Cerebellar cortex (tissue), 1 donor: Measurements from ENCODE around the gene TBXA2R.

ENCODE experiments used
- DNase-seq: peaks from one replicate; pipeline ENCODE4 v3.0.0-alpha.2; 2015; ENCODE audit warnings: low spot score

Gene TBXA2R

DNA sequence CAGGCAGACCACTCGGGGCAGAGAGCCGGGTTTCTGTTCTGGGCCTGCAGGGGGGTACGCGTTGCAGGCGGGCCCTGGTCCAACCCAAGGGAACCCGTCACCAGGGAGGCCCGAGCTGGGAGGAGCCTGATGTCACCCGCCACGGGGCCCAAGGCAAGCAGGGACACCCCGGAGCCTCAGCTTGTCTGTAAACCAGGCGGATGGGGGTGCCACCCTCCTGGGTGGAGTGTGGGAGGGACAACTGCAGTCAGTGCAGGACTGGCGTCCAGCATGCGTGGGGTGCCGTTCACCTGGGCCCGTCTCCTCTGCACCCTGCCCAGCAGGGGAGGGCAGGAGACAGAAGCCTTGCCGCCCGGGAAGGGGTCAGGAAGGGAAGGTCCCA is 12.9 kb upstream of the TBXA2R start:
- DNase-seq: no peak

DNA sequence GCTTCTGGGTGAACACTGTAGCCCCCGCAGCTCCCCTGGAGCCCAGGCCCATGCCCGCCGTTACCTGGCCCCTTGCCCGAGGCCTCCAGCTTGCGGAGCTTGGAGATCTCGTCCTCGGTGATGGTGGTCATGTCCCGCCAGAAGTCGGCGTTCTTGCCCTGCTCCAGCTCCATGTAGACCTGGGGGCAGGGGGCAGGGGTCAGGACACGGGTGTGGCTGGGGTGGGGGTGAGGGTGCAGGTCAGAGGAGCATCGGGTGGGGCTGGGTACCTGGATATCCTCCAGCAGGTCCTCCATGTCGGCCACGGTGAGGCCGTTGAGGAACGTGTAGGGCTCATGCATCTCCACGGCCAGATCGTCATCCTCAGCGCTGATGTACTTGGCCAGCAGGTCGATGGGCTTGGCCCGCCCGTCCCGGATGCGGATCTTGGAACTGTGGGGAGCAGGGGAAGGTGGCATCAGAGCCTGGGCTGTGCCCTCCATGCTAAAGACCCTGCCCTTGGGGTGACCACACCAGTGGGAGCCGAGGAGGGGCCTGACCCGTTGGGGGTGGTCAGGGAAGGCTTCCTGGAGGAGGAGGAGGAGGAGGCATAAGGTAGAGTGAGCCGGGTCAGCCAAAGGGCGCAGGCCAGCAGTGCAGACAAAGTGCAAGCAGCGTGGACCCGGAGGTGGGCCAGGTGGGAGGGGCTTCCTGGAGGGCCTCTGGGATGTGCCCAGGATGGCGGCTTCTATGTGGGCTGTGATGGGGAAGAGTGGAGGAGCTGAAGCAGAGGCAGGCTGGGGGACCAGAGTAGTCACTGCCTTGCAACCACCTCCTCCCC is 12.3 kb upstream of the TBXA2R start:
- DNase-seq: no peak

DNA sequence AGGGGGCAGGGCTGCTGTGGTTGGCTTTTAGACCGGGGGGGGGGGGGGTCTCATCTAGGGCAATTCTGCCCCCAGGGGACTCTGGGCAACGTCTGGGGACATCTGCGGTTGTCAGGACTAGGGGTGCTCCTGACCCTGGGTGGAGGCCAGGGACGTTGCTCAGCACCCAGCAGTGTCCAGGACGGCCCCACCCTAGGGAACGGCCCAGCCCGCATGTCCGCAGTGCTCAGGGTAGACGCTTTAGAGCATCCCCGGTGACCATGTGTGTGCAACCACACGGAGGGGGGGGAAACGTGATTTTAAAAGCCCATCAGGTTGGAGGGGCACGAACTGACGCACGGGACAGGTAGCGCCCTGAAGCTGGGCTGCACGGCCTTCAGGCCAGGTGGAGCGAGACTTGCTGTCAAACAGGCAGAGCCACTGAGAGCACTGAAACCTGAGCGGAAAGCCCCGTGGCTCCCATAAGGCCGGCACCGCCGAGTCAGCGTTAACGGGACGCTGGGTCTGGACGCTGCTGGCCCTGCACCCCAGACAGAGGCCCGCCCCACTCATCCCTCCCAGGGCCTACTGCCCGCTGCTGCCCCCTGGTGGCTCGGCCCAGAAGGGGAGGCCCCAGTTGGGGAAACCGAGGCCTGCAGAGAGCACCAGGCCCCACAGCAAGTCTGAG is 11.6 kb upstream of the TBXA2R start:
- peak; percentile 28 for DNase-seq

DNA sequence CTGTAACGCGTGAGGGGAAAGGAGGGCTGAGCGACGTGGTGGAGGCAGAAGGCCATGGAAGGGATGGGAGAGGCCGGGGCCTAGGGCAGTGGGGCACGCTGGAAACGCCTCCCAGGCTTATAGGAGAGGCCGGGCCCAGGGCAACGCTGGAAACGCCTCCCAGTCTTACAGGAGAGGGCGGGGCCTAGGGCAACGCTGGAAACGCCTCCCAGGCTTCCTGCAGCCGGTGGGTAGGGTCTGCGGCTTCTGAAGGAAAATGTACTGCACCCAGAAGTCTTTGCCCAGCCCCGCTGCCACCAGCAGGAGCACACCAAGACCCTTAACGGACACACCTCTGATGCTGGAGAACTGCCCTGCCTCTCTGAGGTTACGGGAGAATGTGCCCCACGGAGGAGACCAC is 10.8 kb upstream of the TBXA2R start:
- DNase-seq: peak; percentile 52

DNA sequence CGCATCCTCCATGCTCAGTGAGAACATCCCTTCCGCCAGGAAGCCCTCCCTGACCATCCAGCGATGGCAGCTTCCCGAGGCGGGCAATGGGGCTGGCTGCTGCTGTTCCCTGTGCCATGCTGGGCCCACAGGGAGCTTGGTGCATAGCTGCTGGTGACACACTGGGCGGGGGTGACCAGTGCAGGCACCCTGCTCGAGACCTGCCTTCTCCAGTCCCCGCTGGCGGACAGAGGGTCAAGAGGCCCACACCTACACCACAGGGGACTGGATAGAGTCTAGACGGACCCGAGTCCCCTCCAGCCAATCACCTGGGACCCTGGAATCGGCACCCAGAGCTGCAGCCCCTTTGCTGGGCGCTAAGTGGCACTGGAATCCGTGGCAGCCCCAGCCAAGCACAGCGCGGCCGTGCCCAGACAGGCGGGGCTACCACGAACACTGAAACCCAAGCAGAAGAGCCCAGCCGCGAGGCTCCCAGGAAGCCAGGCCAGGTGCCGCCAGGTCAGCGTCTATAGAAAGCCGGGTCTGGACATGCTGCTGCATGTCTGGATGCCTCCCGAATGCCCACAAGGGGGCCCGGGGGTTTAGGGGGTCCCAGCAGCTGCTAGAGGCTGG is 9.0 kb upstream of the TBXA2R start:
- DNase-seq: no peak

DNA sequence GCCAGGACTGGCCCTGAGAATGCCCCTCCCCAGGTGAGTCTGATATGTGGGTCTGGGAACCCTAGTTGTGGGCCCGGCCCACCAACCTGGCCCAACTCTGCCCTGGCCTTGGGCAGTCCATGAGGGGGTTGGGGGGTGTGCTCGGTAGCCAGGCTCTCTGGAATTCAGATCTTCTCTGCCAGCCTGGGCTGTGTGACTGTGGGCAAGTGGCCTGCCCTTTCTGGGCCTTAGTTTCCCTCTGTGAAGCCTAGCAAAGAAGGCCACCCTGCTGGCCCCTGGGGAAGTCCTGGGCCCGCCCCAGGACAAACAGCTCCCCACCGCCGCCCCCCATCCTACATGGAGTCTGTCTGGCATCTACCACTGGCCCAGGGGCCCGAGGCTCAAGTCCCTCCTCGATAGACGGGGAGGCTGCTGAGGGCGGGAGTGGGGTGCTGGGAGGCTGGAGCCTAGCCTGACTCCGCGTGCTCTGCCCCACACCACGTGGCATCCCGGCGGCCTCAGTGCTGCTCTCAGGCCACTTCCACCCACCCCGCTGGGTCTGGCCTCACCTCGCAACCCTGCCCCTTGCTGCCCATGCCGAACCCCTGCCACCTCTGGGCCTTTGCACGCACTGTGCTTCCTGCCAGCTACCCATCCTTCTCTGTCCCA is 8.3 kb upstream of the TBXA2R start:
- DNase-seq: no peak

DNA sequence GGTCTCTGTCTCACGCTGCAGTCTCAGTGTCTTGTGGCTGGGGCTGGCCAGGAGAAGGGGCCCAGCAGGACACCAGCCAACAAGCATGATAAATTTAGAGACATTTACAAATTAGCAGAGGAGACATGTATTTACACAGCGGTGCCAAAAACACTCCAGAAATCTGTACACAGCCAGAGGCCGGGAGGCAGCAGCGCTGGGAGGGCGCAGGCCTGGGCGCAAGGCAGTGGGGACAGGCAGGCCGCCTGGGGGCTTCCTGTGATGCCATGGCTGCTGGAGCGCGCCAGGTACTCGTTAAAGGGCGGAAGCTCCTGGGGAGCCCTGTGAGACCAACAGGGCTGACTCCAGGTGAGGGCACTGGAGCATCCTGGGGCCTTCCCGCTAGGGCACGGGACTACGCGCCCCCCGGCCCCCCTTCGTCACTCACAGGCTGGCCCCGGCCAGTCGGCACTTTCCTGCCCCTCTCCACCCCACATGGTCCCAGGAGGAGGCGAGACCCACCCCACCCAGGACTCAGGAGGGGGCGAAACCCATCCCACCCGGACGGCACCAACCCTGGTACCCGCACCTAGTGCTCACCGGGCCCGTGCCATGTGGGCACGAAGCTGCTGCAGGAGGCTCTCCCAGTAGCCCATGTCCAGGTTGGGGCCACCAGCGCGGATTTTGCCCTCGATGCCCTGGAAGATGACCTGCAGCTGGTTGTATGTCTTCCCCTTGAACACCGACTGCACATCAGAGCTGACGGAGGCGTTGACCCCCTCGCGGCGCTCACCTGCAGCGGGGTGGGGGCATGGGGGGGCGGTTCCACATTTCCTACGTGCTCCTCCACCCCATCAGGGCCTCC is 7.4 kb upstream of the TBXA2R start:
- DNase-seq: no peak

DNA sequence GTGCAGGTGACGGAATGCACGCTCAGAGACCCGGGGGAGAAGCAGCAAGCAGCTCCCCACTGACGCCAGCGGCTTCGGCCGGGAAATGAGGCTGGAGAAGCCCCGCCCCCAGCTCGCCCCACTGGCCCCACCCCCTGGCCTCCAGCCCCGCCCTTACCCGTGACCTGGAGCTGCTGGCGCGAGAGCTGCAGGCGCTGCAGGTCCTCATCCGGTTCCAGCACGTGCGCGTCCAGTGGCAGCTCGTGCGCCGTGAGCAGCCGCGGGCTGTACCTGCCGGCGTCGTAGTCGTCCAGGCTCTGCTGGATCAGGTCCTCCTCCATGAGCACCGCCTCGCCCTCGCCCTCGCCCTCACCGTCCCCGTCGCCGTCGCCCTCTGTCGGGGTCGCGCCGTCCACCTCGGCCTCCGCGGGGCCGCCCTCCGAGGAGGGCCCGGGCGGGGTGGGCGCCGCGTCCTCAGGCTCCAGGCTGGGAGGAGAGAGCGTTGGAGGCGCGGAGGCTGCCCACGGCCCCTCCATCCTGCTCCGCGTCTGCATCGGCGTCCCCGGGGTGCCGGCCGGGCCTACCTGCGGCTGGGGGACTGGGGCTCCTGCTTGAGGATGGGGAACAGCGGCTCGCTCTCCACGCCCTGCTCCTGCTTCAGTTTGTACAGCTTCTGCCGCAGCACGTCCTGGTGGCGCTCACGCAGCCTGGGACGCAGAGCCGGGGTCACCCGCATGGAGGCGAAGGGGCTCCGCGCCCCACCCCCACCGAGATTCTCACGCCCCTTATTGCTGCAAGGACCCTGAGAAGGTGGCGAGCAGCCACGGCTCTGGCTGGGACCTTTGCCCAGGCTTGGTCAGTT is 6.4 kb upstream of the TBXA2R start:
- DNase-seq: no peak

DNA sequence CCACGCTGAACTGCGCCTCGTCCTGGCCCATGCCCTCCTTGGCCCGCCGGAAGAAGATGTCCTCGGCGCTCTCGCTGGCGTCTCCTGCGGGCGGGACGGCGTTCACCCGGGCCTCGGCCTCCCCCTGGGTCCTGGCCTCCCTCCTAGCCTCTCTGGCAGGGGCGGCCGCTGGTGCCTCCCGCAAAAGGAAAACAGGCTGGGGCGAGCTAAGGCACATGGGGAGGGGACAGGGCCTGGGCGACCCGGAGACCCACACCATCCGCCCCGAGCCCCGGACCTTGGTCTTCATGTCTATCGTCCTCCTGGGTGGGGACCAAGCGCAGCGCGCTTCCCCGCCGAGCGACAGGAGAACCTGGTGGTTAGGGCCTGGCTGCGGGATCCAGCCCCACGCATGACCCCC is 5.7 kb upstream of the TBXA2R start:
- DNase-seq: no peak

DNA sequence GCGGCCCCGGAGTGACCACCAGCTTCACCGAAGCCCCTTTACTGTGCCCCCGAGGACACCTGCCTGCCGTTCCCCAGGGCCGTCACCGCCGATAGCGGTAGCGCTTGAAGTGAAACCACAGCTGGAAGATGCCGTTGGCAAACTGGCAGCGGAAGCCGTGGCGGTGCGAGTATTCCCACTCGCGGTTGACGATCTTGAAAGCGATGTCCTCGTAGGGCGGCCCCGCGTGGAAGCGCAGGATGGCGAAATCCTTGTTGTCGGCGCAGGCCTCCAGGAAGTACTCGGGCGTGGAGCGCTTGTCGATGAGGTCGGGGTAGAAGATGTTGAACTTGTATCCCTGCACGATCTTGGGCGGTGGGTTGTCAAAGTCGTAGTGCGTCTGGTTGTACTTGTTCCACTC is 5.2 kb upstream of the TBXA2R start:
- DNase-seq: no peak

DNA sequence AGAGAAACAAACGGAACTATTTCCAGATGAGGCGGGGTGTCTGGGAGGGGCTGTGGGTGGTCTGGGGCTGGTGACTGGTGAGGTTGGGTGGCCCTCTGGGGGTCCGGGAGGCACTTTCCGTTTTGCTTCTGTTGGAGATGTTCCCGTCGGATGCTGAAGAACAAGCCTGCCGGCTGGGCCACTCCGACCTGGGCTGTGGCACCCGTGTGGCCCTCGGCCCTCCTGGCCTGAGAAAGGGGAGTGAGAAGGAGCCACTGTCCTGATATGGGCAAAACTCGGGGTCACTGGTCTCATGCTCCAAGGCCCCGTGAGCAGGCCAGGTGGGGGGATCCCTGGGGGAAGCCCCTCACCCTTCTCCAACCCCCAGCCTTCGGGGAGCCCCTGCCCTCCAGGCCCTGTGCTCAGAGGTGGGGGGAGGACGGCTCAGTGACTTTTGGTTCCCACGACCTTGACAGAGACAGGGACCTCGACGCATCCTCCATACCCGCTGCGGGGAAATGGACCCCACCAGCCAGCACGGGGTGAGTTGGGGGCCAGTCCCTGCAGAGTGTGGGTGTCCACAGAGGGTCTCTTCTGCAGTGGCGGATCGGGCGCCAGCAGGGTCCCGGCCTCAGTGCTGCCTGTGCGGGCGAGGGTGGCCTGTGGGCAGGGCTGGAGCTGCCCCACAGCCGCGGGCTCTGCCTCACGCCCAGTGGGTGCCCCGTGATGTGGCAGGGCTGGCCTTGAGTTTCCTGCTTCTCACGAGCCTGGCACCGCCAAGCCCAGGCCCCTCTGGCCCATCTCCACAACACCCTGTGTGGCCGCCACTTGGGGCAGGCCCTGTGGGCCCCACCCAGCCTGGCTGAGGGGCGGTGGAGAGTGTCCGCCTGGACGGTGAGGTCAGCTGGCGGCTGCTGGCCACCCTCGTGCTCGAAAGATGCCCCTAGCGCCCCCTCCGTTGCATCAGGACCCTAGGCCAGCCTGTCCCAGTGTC is 4.4 kb upstream of the TBXA2R start:
- no peak for DNase-seq

DNA sequence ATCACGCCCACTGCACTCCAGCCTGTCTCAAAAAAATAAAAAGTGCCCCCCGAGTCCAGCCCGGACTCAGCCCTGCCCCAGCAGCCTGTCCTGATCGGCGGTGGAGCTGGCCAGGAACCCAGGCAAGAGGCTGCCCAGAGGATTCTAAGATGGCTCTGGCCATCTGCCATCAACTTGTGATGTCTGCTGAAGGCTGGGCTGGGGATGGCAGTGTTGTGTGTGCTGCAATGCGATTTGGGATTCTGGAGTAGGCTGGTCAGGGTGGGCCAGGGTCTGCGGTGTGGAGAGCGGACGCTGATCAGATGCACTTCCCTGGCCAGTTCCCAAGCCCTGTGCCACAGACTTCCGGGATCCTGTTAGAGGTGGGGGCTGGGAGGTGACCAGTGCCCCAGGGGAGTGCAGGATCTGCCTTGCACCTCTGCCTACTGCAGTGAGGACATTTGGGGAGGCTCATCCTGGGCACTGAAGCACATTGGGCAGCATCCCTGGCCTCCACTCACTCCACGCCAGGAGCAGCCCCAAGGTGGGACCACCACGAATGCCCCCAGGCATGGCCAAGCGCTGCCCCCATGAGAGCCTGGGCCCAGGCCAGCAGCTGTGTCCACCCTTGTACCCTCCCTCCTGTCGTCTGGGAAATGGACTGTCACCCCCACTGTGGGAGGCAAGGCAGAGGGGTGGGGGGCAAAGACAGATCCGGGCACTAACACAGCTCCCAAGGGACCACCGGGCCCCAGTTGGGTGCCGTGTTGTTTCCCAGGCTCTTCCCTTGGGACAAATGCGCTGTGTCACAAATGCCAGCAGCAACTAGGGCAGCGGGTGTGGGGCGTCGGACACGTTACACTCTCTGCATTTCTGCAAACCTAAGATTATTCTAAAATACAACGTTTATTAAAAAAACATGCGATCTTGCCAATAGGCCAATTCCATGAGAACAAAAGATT is 3.4 kb upstream of the TBXA2R start:
- DNase-seq: no peak

DNA sequence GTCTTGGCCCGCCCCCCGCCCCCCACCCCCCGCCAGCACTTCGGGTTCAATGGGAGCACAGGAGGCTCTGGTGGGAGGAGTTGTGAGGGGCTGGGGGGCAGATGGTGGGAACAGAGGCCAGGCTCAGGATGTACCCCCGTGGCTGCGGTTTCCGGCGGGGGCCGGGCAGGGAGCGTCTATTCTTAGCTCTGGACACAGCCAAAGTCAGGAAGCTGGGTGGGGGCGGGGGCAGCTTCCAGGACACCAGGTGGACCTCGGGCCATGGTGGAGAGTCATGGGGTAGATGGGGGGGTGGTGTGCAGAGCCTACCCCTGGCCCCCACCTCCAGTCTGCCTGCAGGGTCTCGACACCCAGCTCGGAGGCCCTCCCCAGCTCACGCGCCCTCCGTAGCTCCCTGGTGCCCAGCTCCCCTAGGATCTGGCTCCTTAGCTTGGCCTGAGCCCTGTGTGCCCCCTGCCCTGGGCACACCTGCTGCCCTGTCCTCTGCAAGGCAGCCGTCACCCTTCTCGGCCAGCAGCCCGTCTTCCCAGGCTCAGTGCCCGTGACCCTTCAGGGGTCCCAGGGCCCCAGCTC is 2.2 kb upstream of the TBXA2R start:
- DNase-seq: no peak

DNA sequence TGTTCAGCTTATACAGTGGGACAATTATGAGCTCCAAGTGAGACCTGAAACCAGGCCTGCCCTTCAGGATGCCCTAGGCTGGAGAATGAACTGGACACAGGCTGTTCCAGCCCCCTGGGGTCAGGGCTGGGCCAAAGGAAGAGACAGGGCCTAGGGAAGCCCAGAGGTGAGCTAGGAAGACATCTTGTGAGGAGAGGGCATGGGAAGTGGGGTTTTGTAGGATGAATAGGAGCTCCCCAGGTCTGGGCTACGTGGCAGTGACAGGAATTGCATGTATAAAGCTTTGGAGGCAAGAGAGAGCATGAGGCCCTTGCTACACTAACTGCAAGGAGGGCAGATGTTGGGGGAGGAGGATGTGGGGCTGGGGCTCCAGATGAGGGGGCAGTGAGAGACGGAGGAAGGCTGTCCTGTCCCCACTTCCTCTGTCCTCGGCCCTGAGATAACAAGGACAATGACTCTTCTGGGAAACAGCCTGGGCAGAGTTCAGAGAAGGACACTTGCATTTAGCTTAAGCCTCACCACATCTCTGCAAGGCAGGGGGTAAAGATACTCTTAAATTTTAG is 1.5 kb upstream of the TBXA2R start:
- DNase-seq: no peak

DNA sequence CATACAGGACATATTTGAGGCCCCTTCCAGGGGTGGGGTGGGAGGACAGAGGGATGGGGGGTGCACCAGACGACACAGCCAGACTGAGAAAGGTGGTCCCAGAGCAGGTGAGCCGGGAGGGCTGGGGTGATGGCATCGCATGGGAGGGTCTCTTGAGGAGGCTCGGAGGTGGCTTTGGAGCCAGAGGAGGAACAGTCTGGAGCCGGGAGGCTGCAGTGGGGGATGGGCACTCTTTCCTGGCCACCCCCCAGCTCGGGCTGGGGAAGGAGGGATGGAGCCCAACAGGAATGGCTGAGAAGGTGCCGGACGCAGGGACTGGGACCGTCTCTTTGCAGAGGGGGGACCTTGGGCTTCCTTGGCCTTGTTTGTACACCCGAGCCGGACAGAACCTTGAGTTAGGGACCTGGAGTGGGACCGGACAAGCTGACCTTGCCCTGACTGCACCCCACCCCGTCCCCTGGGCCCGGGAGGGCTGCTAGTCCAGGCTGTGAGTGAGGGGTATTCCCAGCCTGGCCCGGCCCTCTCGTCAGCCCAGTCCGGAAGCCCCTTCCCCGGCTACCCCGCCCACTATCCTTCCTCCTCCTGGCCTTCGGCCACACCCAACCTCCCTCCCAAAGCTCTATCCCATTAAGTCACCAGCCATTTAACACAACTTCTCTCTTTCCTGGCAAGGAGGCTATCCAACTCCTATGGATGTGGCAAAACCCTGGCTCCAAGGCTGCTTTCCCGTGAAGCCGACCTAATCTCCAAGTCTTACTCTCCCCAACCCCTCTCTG is 816 bp upstream of the TBXA2R start:
- peak; percentile 65 for DNase-seq

DNA sequence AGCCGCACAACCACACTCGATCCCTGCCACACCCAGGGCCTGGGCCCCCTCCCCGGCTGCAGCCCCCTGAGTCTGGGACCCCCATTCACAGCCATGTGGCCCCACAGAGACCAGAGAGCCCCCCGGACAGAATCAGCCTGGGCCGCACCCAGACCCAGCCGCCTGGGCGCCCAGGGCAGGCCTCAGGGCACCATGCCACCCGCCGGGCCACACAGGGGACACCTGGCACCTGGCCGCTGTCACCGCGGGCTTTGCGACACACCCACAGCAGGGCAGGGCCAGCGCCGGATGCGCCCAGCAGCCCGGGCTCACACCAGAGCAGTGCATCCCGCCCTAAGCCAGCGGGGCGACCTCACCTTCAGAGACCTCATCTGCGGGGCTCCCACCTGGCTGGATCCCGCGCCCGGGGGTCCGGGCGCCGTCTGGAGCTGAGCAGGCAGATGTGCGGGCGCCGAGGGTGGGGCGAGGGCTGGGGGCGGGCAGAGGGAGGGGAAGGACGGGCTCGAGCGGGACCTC is 443 bp downstream of the TBXA2R start:
- DNase-seq: no peak

DNA sequence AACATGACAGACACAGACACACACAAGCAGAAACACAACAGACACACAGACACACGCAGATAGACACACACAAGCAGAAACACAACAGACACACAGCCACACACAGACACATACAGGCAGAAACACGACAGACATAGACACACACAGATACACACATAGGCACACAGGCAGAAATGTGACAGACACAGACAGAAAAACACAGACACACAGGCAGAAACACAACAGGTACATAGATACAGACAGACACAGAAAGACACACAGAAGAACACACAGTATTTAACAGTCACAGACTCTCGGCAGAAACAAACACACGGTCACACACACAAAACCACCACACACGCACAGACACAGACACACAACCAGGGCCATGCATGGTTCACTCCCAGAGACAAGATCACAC is 905 bp downstream of the TBXA2R start:
- no peak for DNase-seq
